Transverse colon (tissue), 3 donors: ENCODE measurements around the gene VPS51.

Source experiments
- CTCF ChIP-seq, 5 experiments: fragments of 200-600 bp in 3 of 5; fragments of 450-650 bp in 2 of 5; sonication (generic) in 3 of 5; IDR thresholded peaks; 1 replicate in 2 of 5; 2 replicates in 3 of 5; pipeline ENCODE4 v1.5.1; 2016 to 2017; ENCODE audit warnings: antibody characterized with exemption in 5 of 5, inconsistent platforms in 3 of 5, mild to moderate bottlenecking in 2 of 5, moderate library complexity in 1 of 5
- EP300 ChIP-seq: sonication (generic); formaldehyde crosslinking; IDR thresholded peaks from one replicate; pipeline ENCODE4 v1.6.1; 2017; ENCODE audit warnings: antibody characterized with exemption, low read depth

- TF ChIP-seq CTCF (IDR thresholded peaks at IDR 0.05) = no peak
- TF ChIP-seq EP300 = no peak
Measured at GRCh38 chr11:65157336-65157735, 61.3 kb downstream of the VPS51 start.
